HepG2 (cell line): ENCODE data around the gene SPATC1L. TPM values are rescaled to one million over a fixed set of nuclear protein-coding genes. Genes with fewer than 3 reads are reported as not detected.
A peak's percentile ranks its signal among the peaks of the same experiment; 100 is the strongest.

Experiments used
- ATAC-seq: fragments of 200-7000 bp; cut with Tn5 transposase; 3 replicates; pipeline ENCODE4 v1.9.1; 2020; ENCODE audit warnings: mild to moderate bottlenecking, moderate library complexity
- BruUV-seq: library from RNA; stranded (reverse); fragments of 400-500 nt; replicated peaks from 2 replicates; lab custom pipeline; 2021; lab: Mats Ljungman, UMichigan
- CTCF ChIA-PET: fragments of 300-600 bp; formaldehyde crosslinking; extraction: SDS; loops from one replicate; lab custom pipeline; 2021; ENCODE audit warnings: low total read pairs, inconsistent platforms, low intra/inter-chr PET ratio; lab: Yijun Ruan, JAX
- POLR2A ChIA-PET: fragments of 350-600 bp; sonication (Branson Sonifier 250); formaldehyde crosslinking; loops from one replicate; lab custom pipeline; 2020; ENCODE audit warnings: antibody characterized with exemption, inconsistent platforms; lab: Yijun Ruan, JAX
- DNase-seq: peaks from one replicate; pipeline ENCODE4 v3.0.0-alpha.2; 2015; ENCODE audit warnings: low spot score
- FAIRE-seq: peaks from 3 replicates; lab custom pipeline; 2011; peaks lifted over from hg19 to GRCh38; lab: Jason Lieb, UNC
- H2AFZ ChIP-seq: one replicate; pipeline ENCODE4 v1.6.1; 2011; ENCODE audit warnings: low read length, inconsistent platforms
- H3K27ac ChIP-seq: fragments of 300-600 bp; 3 replicates; pipeline ENCODE4 v1.8.0; 2011; ENCODE audit warnings: mixed run types, mild to moderate bottlenecking, mixed read lengths, low read length, inconsistent platforms; ENCODE audit not compliant: insufficient read depth; ENCODE audit errors: extremely low read length
- H3K27me3 ChIP-seq, 2 experiments: fragments of 200-600 bp in 1 of 2; 2 replicates in 1 of 2; 3 replicates in 1 of 2; pipeline versions ENCODE4 v1.6.0 to v1.8.0; 2011; ENCODE audit warnings: low read length in 2 of 2, mild to moderate bottlenecking in 2 of 2, moderate library complexity in 2 of 2, inconsistent platforms in 1 of 2; ENCODE audit not compliant: insufficient read depth in 2 of 2, control insufficient read depth in 1 of 2
- H3K36me3 ChIP-seq, 2 experiments: fragments of 200-600 bp in 1 of 2; replicated peaks in 1 of 2; 2 replicates in 1 of 2; 3 replicates in 1 of 2; pipeline versions ENCODE4 v1.5.1 to v1.8.0; 2011; ENCODE audit warnings: low read length in 2 of 2, inconsistent platforms in 1 of 2; ENCODE audit not compliant: insufficient read depth in 2 of 2, control insufficient read depth in 1 of 2
- H3K4me1 ChIP-seq: 2 replicates; pipeline ENCODE4 v1.5.1; 2012; ENCODE audit warnings: low read length, inconsistent platforms; ENCODE audit not compliant: insufficient read depth
- H3K4me2 ChIP-seq: 2 replicates; pipeline ENCODE4 v1.6.0; 2011; ENCODE audit warnings: low read depth, low read length, inconsistent platforms
- H3K4me3 ChIP-seq, 3 experiments: fragments of 200-600 bp in 1 of 3; sonication (generic), shearing (Covaris generic) in 1 of 3; replicated peaks in 1 of 3; 2 replicates each; pipeline ENCODE4 v1.5.1; 2011 to 2016; ENCODE audit warnings: low read length in 3 of 3, inconsistent platforms in 2 of 3, low read depth in 2 of 3, mild to moderate bottlenecking in 2 of 3, control low read depth in 1 of 3, mixed read lengths in 1 of 3; ENCODE audit not compliant: insufficient read depth in 1 of 3
- H3K79me2 ChIP-seq: one replicate; pipeline ENCODE4 v1.6.1; 2011; ENCODE audit warnings: low read length, inconsistent platforms; ENCODE audit not compliant: insufficient read depth
- H3K9ac ChIP-seq: 2 replicates; pipeline ENCODE4 v1.6.0; 2011; ENCODE audit warnings: mild to moderate bottlenecking, low read depth, low read length, inconsistent platforms; ENCODE audit not compliant: insufficient read depth
- H3K9me3 ChIP-seq: 2 replicates; pipeline ENCODE4 v1.5.1; 2012; ENCODE audit warnings: mild to moderate bottlenecking, low read length
- H4K20me1 ChIP-seq: 2 replicates; pipeline ENCODE4 v1.6.0; 2011; ENCODE audit warnings: inconsistent platforms, mild to moderate bottlenecking, low read length, moderate library complexity; ENCODE audit not compliant: insufficient read depth
- AGO2 ChIP-seq: fragments of 200-400 bp; formaldehyde crosslinking; optimal IDR thresholded peaks from 2 replicates; pipeline ENCODE3; 2017; ENCODE audit warnings: mild to moderate bottlenecking, low read depth, low read length, moderate library complexity
- ARNT2 ChIP-seq: sonication (generic); formaldehyde crosslinking; IDR thresholded peaks from 2 replicates; pipeline ENCODE4 v1.8.0; 2022; ENCODE audit warnings: mild to moderate bottlenecking, low read depth, missing genetic modification reagents, moderate library complexity
- HNRNPK ChIP-seq: fragments of 200-400 bp; formaldehyde crosslinking; IDR thresholded peaks from 2 replicates; pipeline ENCODE4 v1.6.1; 2018; ENCODE audit warnings: low read length, low read depth, moderate library complexity, mild to moderate bottlenecking; ENCODE audit not compliant: poor library complexity, severe bottlenecking
- JUNB ChIP-seq: sonication (generic); formaldehyde crosslinking; IDR thresholded peaks from 2 replicates; pipeline ENCODE4 v1.8.0; 2022; ENCODE audit warnings: missing genetic modification reagents, mild to moderate bottlenecking, borderline replicate concordance
- POLR2A ChIP-seq, 2 experiments: IDR thresholded peaks; 2 replicates each; pipeline ENCODE4 v1.6.1; 2011; ENCODE audit warnings: low read depth in 2 of 2, low read length in 2 of 2, mild to moderate bottlenecking in 1 of 2, moderate library complexity in 1 of 2; ENCODE audit not compliant: insufficient read depth in 1 of 2
- POLR2AphosphoS5 ChIP-seq: IDR thresholded peaks from 2 replicates; pipeline ENCODE4 v1.6.1; 2012; ENCODE audit warnings: low read depth, low read length
- RBAK ChIP-seq: sonication (generic); formaldehyde crosslinking; IDR thresholded peaks from 2 replicates; pipeline ENCODE4 v1.5.1; 2020; ENCODE audit warnings: mild to moderate bottlenecking, missing genetic modification reagents
- RBFOX2 ChIP-seq: fragments of 200-400 bp; formaldehyde crosslinking; IDR thresholded peaks from 2 replicates; pipeline ENCODE4 v1.6.1; 2017; ENCODE audit warnings: low read depth, mild to moderate bottlenecking, low read length
- ZBED4 ChIP-seq: sonication (generic); formaldehyde crosslinking; IDR thresholded peaks from 2 replicates; pipeline ENCODE4 v1.4.0; 2020; ENCODE audit warnings: missing genetic modification reagents, borderline replicate concordance
- ZIK1 ChIP-seq: sonication (generic); formaldehyde crosslinking; IDR thresholded peaks from 2 replicates; pipeline ENCODE4 v1.5.0; 2020; ENCODE audit warnings: mild to moderate bottlenecking, low read depth, missing genetic modification reagents, borderline replicate concordance
- WGBS: methylation state at CpG from one replicate; pipeline ENCODE4 v1.1.6; 2017; ENCODE audit warnings: low lambda C conversion rate; 5-methylcytosine and 5-hydroxymethylcytosine counted together
- in situ Hi-C: cut with HindIII; loops from 2 replicates; pipeline ENCODE4 v1.10.0; 2017; ENCODE audit warnings: low pct_unique_long_range_greater_than_20kb; ENCODE audit not compliant: extremely low pct_ligation_motif_present
- intact Hi-C: fragments of 100-400 bp; cut with micrococcal nuclease; formaldehyde crosslinking; loops from one replicate; pipeline ENCODE4 v1.10.0; 2022; ENCODE audit not compliant: unreplicated experiment
- polyA plus RNA-seq, 8 experiments: library from polyadenylated mRNA; depleted of rRNA in 3 of 8; stranded (reverse) in 7 of 8; unstranded in 1 of 8; fragments of >200 nt; fragmentation: Illumina TruSeq in 4 of 8; extraction: Trizol in 4 of 8; gene quantifications; 2 replicates each; pipeline versions ENCODE4 v1.2.1 to v1.2.3, GENCODE V29; 2011 to 2016; ENCODE audit warnings: low read depth in 4 of 8, missing spikeins in 1 of 8, mixed read lengths in 1 of 8; ENCODE audit not compliant: insufficient read depth in 1 of 8
- total RNA-seq, 5 experiments: library from RNA; depleted of rRNA; stranded (reverse); fragments of >200 nt; fragmentation: Illumina TruSeq; extraction: Trizol; gene quantifications; 2 replicates each; pipeline ENCODE4 v1.2.3, GENCODE V29; 2016; ENCODE audit warnings: low read depth in 1 of 5
- TF ChIP-seq, protein P1 (sequence below): sonication (generic); formaldehyde crosslinking; IDR thresholded peaks from 2 replicates; pipeline ENCODE4 v1.4.0; 2020; ENCODE audit warnings: mild to moderate bottlenecking, missing genetic modification reagents, borderline replicate concordance
- TF ChIP-seq, protein P2 (sequence below): sonication (generic); formaldehyde crosslinking; IDR thresholded peaks from 2 replicates; pipeline ENCODE4 v1.8.0; 2022; ENCODE audit warnings: missing genetic modification reagents, low read depth, mild to moderate bottlenecking, borderline replicate concordance

Gene SPATC1L
- total and polyA plus RNA-seq, 2 of the 13 experiments (the other 11 are each of a cell fraction or from before 2014, with no cell fraction given) = 1.4 to 3.3 TPM

GRCh38 chr21:46146856-46147255 is 37.4 kb downstream of the SPATC1L start (continued):
- TF ChIP-seq, protein P1, sequence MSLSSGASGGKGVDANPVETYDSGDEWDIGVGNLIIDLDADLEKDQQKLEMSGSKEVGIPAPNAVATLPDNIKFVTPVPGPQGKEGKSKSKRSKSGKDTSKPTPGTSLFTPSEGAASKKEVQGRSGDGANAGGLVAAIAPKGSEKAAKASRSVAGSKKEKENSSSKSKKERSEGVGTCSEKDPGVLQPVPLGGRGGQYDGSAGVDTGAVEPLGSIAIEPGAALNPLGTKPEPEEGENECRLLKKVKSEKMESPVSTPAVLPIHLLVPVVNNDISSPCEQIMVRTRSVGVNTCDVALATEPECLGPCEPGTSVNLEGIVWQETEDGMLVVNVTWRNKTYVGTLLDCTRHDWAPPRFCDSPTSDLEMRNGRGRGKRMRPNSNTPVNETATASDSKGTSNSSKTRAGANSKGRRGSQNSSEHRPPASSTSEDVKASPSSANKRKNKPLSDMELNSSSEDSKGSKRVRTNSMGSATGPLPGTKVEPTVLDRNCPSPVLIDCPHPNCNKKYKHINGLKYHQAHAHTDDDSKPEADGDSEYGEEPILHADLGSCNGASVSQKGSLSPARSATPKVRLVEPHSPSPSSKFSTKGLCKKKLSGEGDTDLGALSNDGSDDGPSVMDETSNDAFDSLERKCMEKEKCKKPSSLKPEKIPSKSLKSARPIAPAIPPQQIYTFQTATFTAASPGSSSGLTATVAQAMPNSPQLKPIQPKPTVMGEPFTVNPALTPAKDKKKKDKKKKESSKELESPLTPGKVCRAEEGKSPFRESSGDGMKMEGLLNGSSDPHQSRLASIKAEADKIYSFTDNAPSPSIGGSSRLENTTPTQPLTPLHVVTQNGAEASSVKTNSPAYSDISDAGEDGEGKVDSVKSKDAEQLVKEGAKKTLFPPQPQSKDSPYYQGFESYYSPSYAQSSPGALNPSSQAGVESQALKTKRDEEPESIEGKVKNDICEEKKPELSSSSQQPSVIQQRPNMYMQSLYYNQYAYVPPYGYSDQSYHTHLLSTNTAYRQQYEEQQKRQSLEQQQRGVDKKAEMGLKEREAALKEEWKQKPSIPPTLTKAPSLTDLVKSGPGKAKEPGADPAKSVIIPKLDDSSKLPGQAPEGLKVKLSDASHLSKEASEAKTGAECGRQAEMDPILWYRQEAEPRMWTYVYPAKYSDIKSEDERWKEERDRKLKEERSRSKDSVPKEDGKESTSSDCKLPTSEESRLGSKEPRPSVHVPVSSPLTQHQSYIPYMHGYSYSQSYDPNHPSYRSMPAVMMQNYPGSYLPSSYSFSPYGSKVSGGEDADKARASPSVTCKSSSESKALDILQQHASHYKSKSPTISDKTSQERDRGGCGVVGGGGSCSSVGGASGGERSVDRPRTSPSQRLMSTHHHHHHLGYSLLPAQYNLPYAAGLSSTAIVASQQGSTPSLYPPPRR (CRISPR knock-in tag) = no peak
- no peak for TF ChIP-seq POLR2A (IDR thresholded peaks at IDR 0.05; ENCODE audit: insufficient read depth in 1 of 2, low read depth in 2 of 2, low read length in 2 of 2)

DNA sequence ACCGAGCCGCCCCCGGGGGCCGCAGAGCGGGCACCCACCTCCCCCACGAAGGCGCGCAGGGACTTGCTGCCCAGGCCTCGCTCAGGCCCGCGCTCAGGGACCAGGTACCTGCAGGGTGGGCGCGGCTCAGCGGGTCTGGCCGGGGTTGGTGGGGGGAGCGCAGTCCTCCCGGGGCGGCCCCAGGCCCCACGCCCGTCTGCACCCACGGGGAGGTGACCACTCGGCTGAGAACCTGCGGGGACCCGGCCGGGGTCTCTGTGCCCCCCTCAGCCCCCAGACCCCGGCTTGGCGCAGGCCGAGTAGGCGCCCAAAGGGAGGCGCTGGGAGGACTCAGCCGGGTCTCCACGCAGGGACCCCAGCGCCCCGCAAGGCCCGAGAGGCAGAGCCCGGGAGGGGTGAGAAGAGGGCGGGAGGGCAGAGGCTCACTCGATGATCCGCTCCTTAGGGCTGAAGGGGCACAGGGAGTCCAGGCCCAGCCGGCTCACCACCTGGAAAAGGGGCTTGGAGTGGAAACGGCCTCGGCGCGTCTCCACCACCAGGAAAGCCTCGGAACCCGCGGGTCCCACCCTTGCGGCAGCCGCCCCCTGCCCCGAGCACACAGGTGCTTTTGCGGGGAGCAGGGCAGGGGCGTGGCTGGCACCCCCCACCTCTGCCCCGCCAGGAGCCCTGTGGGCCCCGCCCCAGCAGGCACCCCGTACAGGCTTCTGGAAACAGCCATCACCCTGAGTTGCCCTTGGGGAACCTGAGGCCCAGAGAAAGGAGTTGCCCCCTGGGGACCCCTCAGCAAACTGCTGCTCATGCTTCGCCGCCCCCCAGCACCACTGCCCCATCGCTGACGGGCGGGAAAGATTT is 38.2 kb downstream of the SPATC1L start:
- H3K27ac ChIP-seq = no peak overlapping the region
- WGBS = 99% methylated on average over 14 of the region's 60 CpGs
- H3K4me1 ChIP-seq = peaks cover 48% of the 10 kb centered on the region
- BruUV-seq = no TSS peak
- no peaks in the 10 kb centered on the region for H3K27me3 ChIP-seq
- H3K36me3 ChIP-seq = peaks cover 12 to 34% of the 10 kb centered on the region in 2 experiments; a peak in 4 of 5 replicates
- no peaks in the 10 kb centered on the region for H3K79me2 ChIP-seq
- H3K4me3 ChIP-seq = no peak overlapping the region
- H3K9me3 ChIP-seq = no peaks in the 10 kb centered on the region
- no peak overlapping the region for H2AFZ ChIP-seq
- H3K4me2 ChIP-seq = no peak overlapping the region
- intact Hi-C loops (loop anchor here (5.0 kb wide), 2 partner anchors 174 to 176 kb away; partner anchors contain the start of genes C21orf58 and PCNT), in situ Hi-C loops (no loop called here)
- ChIA-PET POLR2A (no interaction called here), CTCF (no interaction called here)
- H4K20me1 ChIP-seq = 0 out of 2 replicates have a peak, but pooled peaks cover 5% of the 10 kb centered on the region
- no peak for ATAC-seq
- DNase-seq = no peak
- FAIRE-seq = no peak
- no peak overlapping the region for H3K9ac ChIP-seq
- TF ChIP-seq ARNT2 (CRISPR knock-in tag) (no peak), RBFOX2 (peak; percentile 68), POLR2AphosphoS5 (peak; percentile 31; the same call in 1 of the 2 replicates), JUNB (CRISPR knock-in tag) (no peak), AGO2 (peak; percentile 65), HNRNPK (peak; percentile 31), RBAK (CRISPR knock-in tag) (no peak), ZBED4 (no peak), ZIK1 (CRISPR knock-in tag) (no peak)
- TF ChIP-seq, protein P2, sequence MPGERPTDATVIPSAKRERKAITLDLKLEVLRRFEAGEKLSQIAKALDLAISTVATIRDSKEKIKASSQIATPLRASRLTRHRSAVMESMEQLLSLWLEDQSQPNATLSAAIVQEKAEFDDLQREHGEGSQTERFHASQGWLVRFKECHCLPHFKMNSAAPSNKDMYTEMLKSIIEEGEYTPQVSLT (CRISPR knock-in tag) = no peak
